COLO829 (cell line): ENCODE measurements around the gene TOX3.

Experiments used
- DNase-seq: peaks from one replicate; pipeline ENCODE4 v3.0.0; 2012; ENCODE audit warnings: low spot score

TOX3 gene

GRCh38 chr16:52537516-52537915 is 9.4 kb downstream of the TOX3 start:
- DNase-seq = no peak

- DNase-seq = no peak
Observed at GRCh38 chr16:52535076-52535475, 11.9 kb downstream of the TOX3 start.

- no peak for DNase-seq
Observed at GRCh38 chr16:52533296-52533695, 13.6 kb downstream of the TOX3 start.

GRCh38 chr16:52532384-52532783 is 14.6 kb downstream of the TOX3 start:
- no peak for DNase-seq

GRCh38 chr16:52529226-52529625 is 17.7 kb downstream of the TOX3 start:
- DNase-seq = no peak

GRCh38 chr16:52528393-52529065 is 18.4 kb downstream of the TOX3 start:
- DNase-seq = no peak

- no peak for DNase-seq
Observed at GRCh38 chr16:52526830-52527229, 20.1 kb downstream of the TOX3 start.

GRCh38 chr16:52526116-52526828 is 20.7 kb downstream of the TOX3 start:
- DNase-seq = no peak

- no peak for DNase-seq
Observed at GRCh38 chr16:52521570-52521969, 25.4 kb downstream of the TOX3 start.

- DNase-seq = no peak
Observed at GRCh38 chr16:52518884-52519283, 28.1 kb downstream of the TOX3 start.

- no peak for DNase-seq
Observed at GRCh38 chr16:52515068-52515671, 31.8 kb downstream of the TOX3 start.

- no peak for DNase-seq
Observed at GRCh38 chr16:52512297-52512987, 34.5 kb downstream of the TOX3 start.

GRCh38 chr16:52501746-52502145 is 45.2 kb downstream of the TOX3 start:
- DNase-seq = no peak

- DNase-seq = no peak
Observed at GRCh38 chr16:52500963-52501362, 46.0 kb downstream of the TOX3 start.

GRCh38 chr16:52499060-52499440 is 47.9 kb downstream of the TOX3 start:
- DNase-seq = no peak

- no peak for DNase-seq
Observed at GRCh38 chr16:52498328-52499059, 48.4 kb downstream of the TOX3 start.

- peak; percentile 22 for DNase-seq
Observed at GRCh38 chr16:52497067-52497816, 49.7 kb downstream of the TOX3 start.

- DNase-seq = no peak
Observed at GRCh38 chr16:52496051-52496876, 50.7 kb downstream of the TOX3 start.

GRCh38 chr16:52494621-52495020 is 52.3 kb downstream of the TOX3 start:
- no peak for DNase-seq

- DNase-seq = no peak
Observed at GRCh38 chr16:52494145-52494544, 52.8 kb downstream of the TOX3 start.
